ENCODE results near the gene USE1. TPM values are rescaled to one million over a fixed set of nuclear protein-coding genes. Genes with fewer than 3 reads are reported as not detected.

Gene USE1
- total RNA-seq, 4 donors from 2014 or later = 18.3 to 30.7 (median 24.5) TPM

GRCh38 chr19:17216058-17216670, 1.0 kb downstream of the USE1 start:
- in situ Hi-C loops (cut with MboI; ENCODE audit: low pct_ligation_motif_present in 1 of 4, low pct_unique_long_range_greater_than_20kb in 1 of 4, low sequenced_read_pairs in 3 of 4) (loop anchor here in 1 of 4 donors (10.0 kb wide), 1 partner anchor 69 kb away; the partner anchor contains the start of gene ANKLE1), intact Hi-C loops (cut with DNase I; ENCODE audit: low total_unique reads) (no loop called here)
- peaks cover 0 to 22% (median 8%) of the 10 kb centered on the region in 4 donors for H3K36me3 ChIP-seq
- peaks cover 4 to 23% (median 21%) of the 10 kb centered on the region in 4 donors for H3K4me1 ChIP-seq
- H3K4me3 ChIP-seq = peak overlapping the region in 2 of 4 donors; percentile 66 to 69
- 88% methylated on average over 13 of the region's 13 CpGs; no CpG with 5 or more reads in 1 of the 2 donors for WGBS, 2 donors (ENCODE audit: low coverage in 1 of 2)
- no peaks in the 10 kb centered on the region for H3K9me3 ChIP-seq
- peak overlapping the region; percentile 85 to 94 (median 91) for H3K27ac ChIP-seq
- H3K27me3 ChIP-seq = no peaks in the 10 kb centered on the region
- no peak for DNase-seq
- no peak for TF ChIP-seq CTCF (IDR thresholded peaks at IDR 0.05)
- TF ChIP-seq EP300 (IDR thresholded peaks at IDR 0.05; ENCODE audit: low read depth) = no peak
- no peak for TF ChIP-seq POLR2A (IDR thresholded peaks at IDR 0.05)
- TF ChIP-seq POLR2AphosphoS5 (IDR thresholded peaks at IDR 0.05) = no peak

GRCh38 chr19:17219286-17219685, 4.1 kb downstream of the USE1 start:
- Histone ChIP-seq H3K27me3 (no peaks in the 10 kb centered on the region), H3K4me3 (no peak overlapping the region), H3K36me3 (peaks cover 0 to 12% (median 5%) of the 10 kb centered on the region in 4 donors), H3K27ac (no peak overlapping the region), H3K4me1 (peaks cover 4 to 23% (median 21%) of the 10 kb centered on the region in 4 donors), H3K9me3 (no peaks in the 10 kb centered on the region)
- no peak for DNase-seq
- intact Hi-C loops (cut with DNase I; ENCODE audit: low total_unique reads) = no loop called here
- in situ Hi-C loops (cut with MboI; ENCODE audit: low pct_ligation_motif_present in 1 of 4, low pct_unique_long_range_greater_than_20kb in 1 of 4, low sequenced_read_pairs in 3 of 4) = loop anchor here in 1 of 4 donors (10.0 kb wide), 1 partner anchor 66 kb away; the partner anchor contains the start of gene ANKLE1
- WGBS, 2 donors (ENCODE audit: low coverage in 1 of 2) = 98 to 100% methylated on average over 2 to 8 of the region's 8 CpGs
- TF ChIP-seq POLR2AphosphoS5 (IDR thresholded peaks at IDR 0.05) (no peak), EP300 (IDR thresholded peaks at IDR 0.05; ENCODE audit: low read depth) (no peak), CTCF (IDR thresholded peaks at IDR 0.05) (no peak), POLR2A (IDR thresholded peaks at IDR 0.05) (no peak)

GRCh38 chr19:17220207-17220758, 5.1 kb downstream of the USE1 start:
- no peak for TF ChIP-seq POLR2A (IDR thresholded peaks at IDR 0.05)
- no peak for TF ChIP-seq CTCF (IDR thresholded peaks at IDR 0.05)
- no peak for TF ChIP-seq EP300 (IDR thresholded peaks at IDR 0.05; ENCODE audit: low read depth)
- no peak for TF ChIP-seq POLR2AphosphoS5 (IDR thresholded peaks at IDR 0.05)
- H3K4me3 ChIP-seq = no peak overlapping the region
- no peaks in the 10 kb centered on the region for H3K9me3 ChIP-seq
- in situ Hi-C loops (cut with MboI; ENCODE audit: low pct_ligation_motif_present in 1 of 4, low pct_unique_long_range_greater_than_20kb in 1 of 4, low sequenced_read_pairs in 3 of 4) (no loop called here), intact Hi-C loops (cut with DNase I; ENCODE audit: low total_unique reads) (no loop called here)
- peak overlapping the region in 1 of 4 donors; percentile 3 for H3K27ac ChIP-seq
- peak; percentile 52 for DNase-seq
- H3K4me1 ChIP-seq = peaks cover 4 to 19% (median 14%) of the 10 kb centered on the region in 4 donors
- no peaks in the 10 kb centered on the region for H3K27me3 ChIP-seq
- WGBS, 2 donors (ENCODE audit: low coverage in 1 of 2) = 19 to 31% methylated on average over 3 to 14 of the region's 14 CpGs
- peaks cover 0 to 12% (median 5%) of the 10 kb centered on the region in 4 donors for H3K36me3 ChIP-seq

- H3K27me3 ChIP-seq = no peaks in the 10 kb centered on the region
- TF ChIP-seq EP300 (IDR thresholded peaks at IDR 0.05; ENCODE audit: low read depth) (no peak), CTCF (IDR thresholded peaks at IDR 0.05) (no peak), POLR2A (IDR thresholded peaks at IDR 0.05) (no peak)
- H3K27ac ChIP-seq = peak overlapping the region in 2 of 4 donors; percentile 94 to 95
- DNase-seq = no peak
- H3K4me1 ChIP-seq = peaks cover 5 to 26% (median 18%) of the 10 kb centered on the region in 4 donors
- in situ Hi-C loops (cut with MboI; ENCODE audit: low pct_ligation_motif_present in 1 of 4, low pct_unique_long_range_greater_than_20kb in 1 of 4, low sequenced_read_pairs in 3 of 4) = no loop called here
- H3K4me3 ChIP-seq = peak overlapping the region in 1 of 4 donors; percentile 88
- WGBS, 2 donors (ENCODE audit: low coverage in 1 of 2) = 33 to 76% methylated on average over 2 to 10 of the region's 10 CpGs
- peaks cover 0 to 3% (median 1%) of the 10 kb centered on the region in 4 donors for H3K36me3 ChIP-seq
- intact Hi-C loops (cut with DNase I; ENCODE audit: low total_unique reads) = no loop called here
- H3K9me3 ChIP-seq = no peaks in the 10 kb centered on the region
Observed at GRCh38 chr19:17225053-17225452, 9.9 kb downstream of the USE1 start.

Measured in transverse colon (tissue), 4 donors.